ENCODE data around the gene EPHA6.

DNA sequence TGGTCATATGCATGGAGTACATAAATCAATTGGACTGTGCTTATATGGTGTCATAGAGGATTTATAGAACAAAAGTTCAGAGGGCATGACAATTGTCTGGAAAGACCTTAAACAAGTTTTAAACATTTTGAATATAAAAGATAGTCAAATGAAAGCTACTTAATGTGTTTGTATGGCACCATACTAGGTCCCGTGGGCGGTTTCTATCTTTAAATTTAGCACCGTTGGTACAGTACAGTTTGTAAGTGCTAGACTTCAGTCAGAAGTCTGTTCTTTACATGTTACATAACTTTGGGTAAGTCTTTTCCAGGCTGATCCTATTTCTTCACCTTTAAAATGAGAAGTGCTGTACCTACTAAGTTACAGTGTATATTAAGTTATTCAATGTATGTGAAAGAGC is 576.8 kb downstream of the EPHA6 start:
- TF ChIP-seq, protein P1, sequence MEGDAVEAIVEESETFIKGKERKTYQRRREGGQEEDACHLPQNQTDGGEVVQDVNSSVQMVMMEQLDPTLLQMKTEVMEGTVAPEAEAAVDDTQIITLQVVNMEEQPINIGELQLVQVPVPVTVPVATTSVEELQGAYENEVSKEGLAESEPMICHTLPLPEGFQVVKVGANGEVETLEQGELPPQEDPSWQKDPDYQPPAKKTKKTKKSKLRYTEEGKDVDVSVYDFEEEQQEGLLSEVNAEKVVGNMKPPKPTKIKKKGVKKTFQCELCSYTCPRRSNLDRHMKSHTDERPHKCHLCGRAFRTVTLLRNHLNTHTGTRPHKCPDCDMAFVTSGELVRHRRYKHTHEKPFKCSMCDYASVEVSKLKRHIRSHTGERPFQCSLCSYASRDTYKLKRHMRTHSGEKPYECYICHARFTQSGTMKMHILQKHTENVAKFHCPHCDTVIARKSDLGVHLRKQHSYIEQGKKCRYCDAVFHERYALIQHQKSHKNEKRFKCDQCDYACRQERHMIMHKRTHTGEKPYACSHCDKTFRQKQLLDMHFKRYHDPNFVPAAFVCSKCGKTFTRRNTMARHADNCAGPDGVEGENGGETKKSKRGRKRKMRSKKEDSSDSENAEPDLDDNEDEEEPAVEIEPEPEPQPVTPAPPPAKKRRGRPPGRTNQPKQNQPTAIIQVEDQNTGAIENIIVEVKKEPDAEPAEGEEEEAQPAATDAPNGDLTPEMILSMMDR (IDR thresholded peaks at IDR 0.05), result no peak
- TF ChIP-seq EZH2 (IDR thresholded peaks at IDR 0.05; ENCODE audit: borderline replicate concordance, insufficient read depth, low read depth, low read length, poor library complexity, severe bottlenecking), result no peak

Measured in B cell (primary cell).